HepG2 (cell line): ENCODE results near the gene RRAD.

Experiments used
- GABPA ChIP-seq, 2 experiments: IDR thresholded peaks; 2 replicates each; pipeline ENCODE4 v1.6.1; 2011 to 2016; ENCODE audit warnings: low read depth in 2 of 2, low read length in 1 of 2, missing biosample characterization in 1 of 2, missing genetic modification characterization in 1 of 2
- NFRKB ChIP-seq: fragments of 450-650 bp; IDR thresholded peaks from 2 replicates; pipeline ENCODE4 v1.6.1; 2017
- SKI ChIP-seq: fragments of 450-650 bp; IDR thresholded peaks from one replicate; pipeline ENCODE4 v1.6.1; 2018; ENCODE audit warnings: mild to moderate bottlenecking; ENCODE audit not compliant: partially characterized antibody
- ZNF761 ChIP-seq: sonication (generic); formaldehyde crosslinking; conservative IDR thresholded peaks from 2 replicates; pipeline ENCODE4 v1.4.0; 2020; ENCODE audit warnings: mild to moderate bottlenecking, missing genetic modification reagents

GRCh38 chr16:66888647-66889615, 36.4 kb downstream of the RRAD start:
- TF ChIP-seq ZNF761 (CRISPR knock-in tag) (no peak), NFRKB (no peak), SKI (no peak), GABPA (IDR thresholded peaks at IDR 0.05; ENCODE audit: low read depth, low read length) (no peak), GABPA (CRISPR knock-in tag; IDR thresholded peaks at IDR 0.05; ENCODE audit: low read depth) (no peak)
